OCI-LY1 (cell line): ENCODE results near the gene VSTM2A.

Experiments used
- EZH2 ChIP-seq: fragments of 200-600 bp; sonication (generic), shearing (Covaris generic); IDR thresholded peaks from 2 replicates; pipeline ENCODE4 v1.8.0; 2017; ENCODE audit warnings: borderline replicate concordance, mixed run types, mild to moderate bottlenecking, antibody characterized with exemption, low read length, moderate library complexity, mixed read lengths
- TF ChIP-seq, protein P1 (sequence below): fragments of 200-600 bp; sonication (generic), shearing (Covaris generic); IDR thresholded peaks from 2 replicates; pipeline ENCODE4 v1.5.1; 2017; ENCODE audit warnings: mild to moderate bottlenecking, antibody characterized with exemption, low read length, moderate library complexity, mixed read lengths

DNA sequence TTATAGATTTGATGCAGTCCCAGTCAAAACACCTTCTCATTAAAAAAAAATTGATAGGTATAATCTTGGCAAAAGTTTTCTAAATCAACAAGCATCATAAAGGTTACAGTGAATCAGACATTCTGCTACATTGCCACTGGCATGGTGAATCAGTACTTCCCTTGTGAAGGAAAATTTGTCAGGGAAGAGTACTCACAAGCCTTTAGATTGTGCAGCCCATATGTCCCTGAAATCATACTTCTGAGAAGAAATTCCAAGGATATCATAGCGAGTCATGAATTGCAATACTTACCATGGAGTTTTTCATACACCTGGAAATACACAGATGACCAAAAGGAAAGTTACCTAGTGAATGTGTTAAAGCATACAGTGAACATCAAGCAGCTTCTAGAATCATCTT lies 17.2 kb downstream of the VSTM2A start:
- TF ChIP-seq, protein P1, sequence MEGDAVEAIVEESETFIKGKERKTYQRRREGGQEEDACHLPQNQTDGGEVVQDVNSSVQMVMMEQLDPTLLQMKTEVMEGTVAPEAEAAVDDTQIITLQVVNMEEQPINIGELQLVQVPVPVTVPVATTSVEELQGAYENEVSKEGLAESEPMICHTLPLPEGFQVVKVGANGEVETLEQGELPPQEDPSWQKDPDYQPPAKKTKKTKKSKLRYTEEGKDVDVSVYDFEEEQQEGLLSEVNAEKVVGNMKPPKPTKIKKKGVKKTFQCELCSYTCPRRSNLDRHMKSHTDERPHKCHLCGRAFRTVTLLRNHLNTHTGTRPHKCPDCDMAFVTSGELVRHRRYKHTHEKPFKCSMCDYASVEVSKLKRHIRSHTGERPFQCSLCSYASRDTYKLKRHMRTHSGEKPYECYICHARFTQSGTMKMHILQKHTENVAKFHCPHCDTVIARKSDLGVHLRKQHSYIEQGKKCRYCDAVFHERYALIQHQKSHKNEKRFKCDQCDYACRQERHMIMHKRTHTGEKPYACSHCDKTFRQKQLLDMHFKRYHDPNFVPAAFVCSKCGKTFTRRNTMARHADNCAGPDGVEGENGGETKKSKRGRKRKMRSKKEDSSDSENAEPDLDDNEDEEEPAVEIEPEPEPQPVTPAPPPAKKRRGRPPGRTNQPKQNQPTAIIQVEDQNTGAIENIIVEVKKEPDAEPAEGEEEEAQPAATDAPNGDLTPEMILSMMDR = no peak
- no peak for TF ChIP-seq EZH2
